GM23338 (cell line): ENCODE measurements around the gene CAMTA1. TPM values are rescaled to one million over a fixed set of nuclear protein-coding genes. Genes with fewer than 3 reads are reported as not detected.

Experiments
- ATAC-seq: fragments of 200-7000 bp; cut with Tn5 transposase; 3 replicates; pipeline ENCODE4 v1.9.1; 2020
- DNase-seq: peaks from one replicate; pipeline ENCODE4 v3.0.0-alpha.2; 2015; ENCODE audit warnings: low spot score
- H2AFZ ChIP-seq: fragments of 200-600 bp; sonication (generic); 2 replicates; pipeline ENCODE4 v1.8.0; 2016; ENCODE audit warnings: antibody characterized with exemption, mild to moderate bottlenecking, moderate library complexity
- H3F3A ChIP-seq: fragments of 200-600 bp; sonication (generic); replicated peaks from 2 replicates; pipeline ENCODE4 v1.8.0; 2017; ENCODE audit warnings: antibody characterized with exemption, mixed run types, low read depth
- H3K27ac ChIP-seq: fragments of 200-600 bp; sonication (generic); 2 replicates; pipeline ENCODE4 v1.6.1; 2016; ENCODE audit warnings: low read depth
- H3K27me3 ChIP-seq: fragments of 200-600 bp; sonication (generic); 2 replicates; pipeline ENCODE4 v1.8.0; 2016; ENCODE audit warnings: mild to moderate bottlenecking, mixed run types, moderate library complexity; ENCODE audit not compliant: insufficient read depth
- H3K36me3 ChIP-seq: fragments of 200-600 bp; sonication (generic); 2 replicates; pipeline ENCODE4 v1.8.0; 2016; ENCODE audit warnings: mild to moderate bottlenecking; ENCODE audit not compliant: insufficient read depth
- H3K4me1 ChIP-seq: fragments of 200-600 bp; sonication (generic); 2 replicates; pipeline ENCODE4 v1.8.0; 2016; ENCODE audit warnings: mild to moderate bottlenecking, moderate library complexity; ENCODE audit not compliant: insufficient read depth
- H3K4me2 ChIP-seq: fragments of 200-600 bp; sonication (generic); 2 replicates; pipeline ENCODE4 v1.7.1; 2017; ENCODE audit warnings: mixed run types
- H3K4me3 ChIP-seq: fragments of 200-600 bp; sonication (generic); 2 replicates; pipeline ENCODE4 v1.6.1; 2016; ENCODE audit warnings: mixed run types
- H3K79me2 ChIP-seq: fragments of 200-600 bp; sonication (generic); replicated peaks from 2 replicates; pipeline ENCODE4 v1.8.0; 2017; ENCODE audit warnings: mild to moderate bottlenecking; ENCODE audit not compliant: insufficient read depth
- H3K9me2 ChIP-seq: fragments of 200-600 bp; sonication (generic); 2 replicates; pipeline ENCODE4 v1.8.0; 2017; ENCODE audit not compliant: insufficient read depth
- H4K20me1 ChIP-seq: fragments of 200-600 bp; sonication (generic); replicated peaks from 2 replicates; pipeline ENCODE4 v1.8.0; 2017; ENCODE audit warnings: mild to moderate bottlenecking; ENCODE audit not compliant: insufficient read depth
- H3K27ac Mint-ChIP-seq: 2 replicates; pipeline ENCODE4 v1.8.0; 2020; ENCODE audit warnings: inconsistent platforms, mild to moderate bottlenecking, moderate library complexity, mixed read lengths
- H3K27me3 Mint-ChIP-seq: 3 replicates; pipeline ENCODE4 v1.8.0; 2022; ENCODE audit warnings: low read depth, mild to moderate bottlenecking, moderate library complexity, mixed read lengths, inconsistent platforms; ENCODE audit not compliant: insufficient read depth, poor library complexity
- H3K36me3 Mint-ChIP-seq: 3 replicates; pipeline ENCODE4 v1.8.0; 2021; ENCODE audit warnings: low read depth, mild to moderate bottlenecking, inconsistent platforms, moderate library complexity, mixed read lengths
- H3K4me1 Mint-ChIP-seq: 3 replicates; pipeline ENCODE4 v1.8.0; 2020; ENCODE audit warnings: mild to moderate bottlenecking, inconsistent platforms, mixed read lengths
- H3K4me3 Mint-ChIP-seq: 3 replicates; pipeline ENCODE4 v1.8.0; 2021; ENCODE audit warnings: moderate library complexity, mild to moderate bottlenecking, inconsistent platforms, mixed read lengths
- H3K9me3 Mint-ChIP-seq: 3 replicates; pipeline ENCODE4 v1.8.0; 2020; ENCODE audit warnings: moderate library complexity, mild to moderate bottlenecking, inconsistent platforms, mixed read lengths
- NANOG ChIP-seq: IDR thresholded peaks from 2 replicates; pipeline ENCODE4 v1.6.1; 2016; ENCODE audit warnings: antibody characterized with exemption, borderline replicate concordance
- POLR2AphosphoS5 ChIP-seq: IDR thresholded peaks from 2 replicates; pipeline ENCODE4 v1.6.1; 2016; ENCODE audit warnings: antibody characterized with exemption, low read depth
- STAT1 ChIP-seq: IDR thresholded peaks from one replicate; pipeline ENCODE4 v1.6.1; 2016; ENCODE audit warnings: antibody characterized with exemption; ENCODE audit not compliant: unreplicated experiment
- ZNF462 ChIP-seq: fragments of 250-450 bp; sonication (Bioruptor Pico); IDR thresholded peaks from 2 replicates; pipeline ENCODE4 v1.5.0; 2020; ENCODE audit warnings: mild to moderate bottlenecking, moderate library complexity
- polyA plus RNA-seq: library from polyadenylated mRNA; unstranded; fragments of >200 nt; fragmentation: Nextera tagmentation; extraction: Ambion mirVana; gene quantifications from 2 replicates; pipeline ENCODE4 v1.2.1, GENCODE V29; 2016
- total RNA-seq: library from RNA; depleted of rRNA; stranded (reverse); fragments of >200 nt; shearing (Covaris generic); gene quantifications from 2 replicates; pipeline ENCODE4 v1.2.3, GENCODE V29; 2014
- TF ChIP-seq, protein P1 (sequence below), 2 experiments: fragments of 200-600 bp in 1 of 2; sonication (generic) in 1 of 2; conservative IDR thresholded peaks; 2 replicates each; pipeline versions ENCODE4 v1.5.1 to v1.6.1; 2016 to 2017; ENCODE audit warnings: antibody characterized with exemption in 2 of 2, low read depth in 2 of 2, mild to moderate bottlenecking in 2 of 2, moderate library complexity in 1 of 2

Gene CAMTA1
- total and polyA plus RNA-seq, 2 experiments from 2014 or later = 115 to 519 TPM

DNA sequence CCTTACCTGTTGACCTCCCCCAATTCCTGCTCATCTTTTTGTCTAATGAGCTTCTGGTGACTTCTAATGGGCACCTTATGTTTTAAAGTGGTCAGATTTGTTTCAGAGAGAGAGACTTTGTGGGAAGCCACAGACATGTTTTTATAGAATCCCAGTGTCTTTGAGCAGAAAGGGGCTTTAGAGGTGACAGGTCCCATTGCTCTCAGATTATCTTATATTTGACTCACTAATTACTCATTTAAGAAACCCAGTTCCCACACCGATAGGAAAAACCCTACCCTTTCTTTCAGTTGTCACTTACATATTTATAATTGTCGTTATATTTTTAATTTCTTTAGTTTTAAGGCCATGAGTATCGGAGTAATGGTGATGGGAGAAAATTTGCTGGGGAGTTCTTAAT lies 215.5 kb downstream of the CAMTA1 start:
- H3K27me3 Mint-ChIP-seq = peaks cover 5% of the 10 kb centered on the region
- no peaks in the 10 kb centered on the region for H3F3A ChIP-seq
- H3K36me3 Mint-ChIP-seq = no peaks in the 10 kb centered on the region
- H3K36me3 ChIP-seq = no peaks in the 10 kb centered on the region
- no peaks in the 10 kb centered on the region for H3K79me2 ChIP-seq
- H3K4me3 ChIP-seq = no peak overlapping the region
- H3K4me1 Mint-ChIP-seq = peaks cover 13% of the 10 kb centered on the region
- DNase-seq (no peak), ATAC-seq (no peak)
- H3K4me3 Mint-ChIP-seq = no peak overlapping the region
- no peak overlapping the region for H3K27ac Mint-ChIP-seq
- H3K4me2 ChIP-seq = no peak overlapping the region
- no peak overlapping the region for H2AFZ ChIP-seq
- no peaks in the 10 kb centered on the region for H3K27me3 ChIP-seq
- peaks cover 17% of the 10 kb centered on the region for H3K4me1 ChIP-seq
- no peaks in the 10 kb centered on the region for H4K20me1 ChIP-seq
- H3K9me2 ChIP-seq = no peaks in the 10 kb centered on the region
- TF ChIP-seq POLR2AphosphoS5 (no peak), STAT1 (no peak), ZNF462 (CRISPR knock-in tag) (no peak), NANOG (no peak)
- TF ChIP-seq, protein P1, sequence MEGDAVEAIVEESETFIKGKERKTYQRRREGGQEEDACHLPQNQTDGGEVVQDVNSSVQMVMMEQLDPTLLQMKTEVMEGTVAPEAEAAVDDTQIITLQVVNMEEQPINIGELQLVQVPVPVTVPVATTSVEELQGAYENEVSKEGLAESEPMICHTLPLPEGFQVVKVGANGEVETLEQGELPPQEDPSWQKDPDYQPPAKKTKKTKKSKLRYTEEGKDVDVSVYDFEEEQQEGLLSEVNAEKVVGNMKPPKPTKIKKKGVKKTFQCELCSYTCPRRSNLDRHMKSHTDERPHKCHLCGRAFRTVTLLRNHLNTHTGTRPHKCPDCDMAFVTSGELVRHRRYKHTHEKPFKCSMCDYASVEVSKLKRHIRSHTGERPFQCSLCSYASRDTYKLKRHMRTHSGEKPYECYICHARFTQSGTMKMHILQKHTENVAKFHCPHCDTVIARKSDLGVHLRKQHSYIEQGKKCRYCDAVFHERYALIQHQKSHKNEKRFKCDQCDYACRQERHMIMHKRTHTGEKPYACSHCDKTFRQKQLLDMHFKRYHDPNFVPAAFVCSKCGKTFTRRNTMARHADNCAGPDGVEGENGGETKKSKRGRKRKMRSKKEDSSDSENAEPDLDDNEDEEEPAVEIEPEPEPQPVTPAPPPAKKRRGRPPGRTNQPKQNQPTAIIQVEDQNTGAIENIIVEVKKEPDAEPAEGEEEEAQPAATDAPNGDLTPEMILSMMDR (conservative IDR thresholded peaks at IDR 0.05; ENCODE audit: low read depth in 2 of 2) = no peak
- no peak overlapping the region for H3K27ac ChIP-seq
- no peaks in the 10 kb centered on the region; the same call in 2 of the 3 replicates for H3K9me3 Mint-ChIP-seq
